ENCODE data around the gene NPTXR. TPM values are rescaled to one million over a fixed set of nuclear protein-coding genes. Genes with fewer than 3 reads are reported as not detected.
"Not testable (repeated sequence)": the region's sequence is repeated elsewhere in the genome, so short reads cannot be mapped to it uniquely, and the experiment has no call there.

The NPTXR gene
- total and polyA plus RNA-seq, 4 donors: 6.1 to 21.9 (median 13.9) TPM

DNA sequence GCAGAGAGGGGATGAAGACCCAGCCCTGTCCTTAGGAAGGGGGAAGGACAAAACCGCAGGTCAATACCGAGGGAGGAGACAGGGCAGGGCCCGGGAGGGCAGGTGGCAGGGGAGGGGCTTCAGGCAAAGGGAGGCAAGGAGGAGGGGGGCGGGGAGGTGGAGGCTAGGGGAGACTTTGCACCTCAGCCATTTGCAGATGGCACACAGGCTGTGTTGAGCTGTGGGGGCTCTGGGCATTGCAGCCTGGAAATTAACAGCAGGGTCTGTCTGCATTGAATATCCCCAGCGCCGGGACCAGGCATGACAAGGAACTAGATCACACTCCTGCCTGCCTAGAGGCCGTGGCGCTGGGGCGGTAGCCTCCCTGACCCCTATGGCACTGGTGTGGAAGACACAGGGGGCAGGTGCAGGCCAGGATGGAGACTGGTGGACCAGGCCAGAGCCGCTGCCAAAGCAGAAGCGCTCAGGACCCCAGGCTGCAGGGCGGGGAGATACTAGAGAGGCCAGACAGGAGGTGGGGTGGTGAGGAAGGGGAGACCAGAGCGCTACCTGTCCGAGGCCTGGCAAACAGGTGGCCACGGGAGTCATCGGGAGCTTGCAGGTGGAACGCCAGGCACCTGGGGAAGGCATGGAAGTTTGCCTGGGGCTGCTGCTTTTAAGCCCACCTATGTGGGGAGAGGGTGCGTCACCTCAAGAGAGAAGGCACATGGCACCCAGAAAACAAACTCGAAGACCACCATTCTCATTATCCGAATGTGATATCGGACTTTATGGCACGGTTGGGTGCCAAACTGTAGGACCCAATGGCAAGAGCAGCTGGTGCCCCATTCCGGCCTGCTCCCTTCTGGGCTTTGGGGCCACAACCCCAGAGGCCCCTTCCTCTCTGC lies 16.7 kb upstream of the NPTXR start:
- Histone ChIP-seq H3K27ac (ENCODE audit: low read depth in 1 of 2, low read length in 2 of 2) (no peak overlapping the region), H3K4me1 (ENCODE audit: control insufficient read depth in 1 of 2, insufficient read depth in 2 of 2, low read length in 2 of 2) (peaks cover 0 to 3% of the 10 kb centered on the region in 2 donors), H3K9me3 (ENCODE audit: control insufficient read depth, low read length) (no peaks in the 10 kb centered on the region), H3K4me3 (ENCODE audit: low read length in 2 of 2) (no peak overlapping the region), H3K27me3 (ENCODE audit: control insufficient read depth in 1 of 2, insufficient read depth in 2 of 2, low read length in 1 of 2) (no peaks in the 10 kb centered on the region), H3K36me3 (ENCODE audit: control insufficient read depth in 1 of 2, insufficient read depth in 2 of 2, low read length in 1 of 2) (no peaks in the 10 kb centered on the region)
- no peak for ATAC-seq (ENCODE audit: low FRiP score)
- peak in 1 of 2 donors; percentile 31 for DNase-seq
- WGBS, 2 donors: 58 to 59% methylated on average over 23 of the region's 23 CpGs
- intact Hi-C loops (cut with DNase I): loop anchor here (5.0 kb wide), 2 partner anchors 93 to 122 kb away; partner anchors contain the start of gene APOBEC3B (in 1 of the 2)

DNA sequence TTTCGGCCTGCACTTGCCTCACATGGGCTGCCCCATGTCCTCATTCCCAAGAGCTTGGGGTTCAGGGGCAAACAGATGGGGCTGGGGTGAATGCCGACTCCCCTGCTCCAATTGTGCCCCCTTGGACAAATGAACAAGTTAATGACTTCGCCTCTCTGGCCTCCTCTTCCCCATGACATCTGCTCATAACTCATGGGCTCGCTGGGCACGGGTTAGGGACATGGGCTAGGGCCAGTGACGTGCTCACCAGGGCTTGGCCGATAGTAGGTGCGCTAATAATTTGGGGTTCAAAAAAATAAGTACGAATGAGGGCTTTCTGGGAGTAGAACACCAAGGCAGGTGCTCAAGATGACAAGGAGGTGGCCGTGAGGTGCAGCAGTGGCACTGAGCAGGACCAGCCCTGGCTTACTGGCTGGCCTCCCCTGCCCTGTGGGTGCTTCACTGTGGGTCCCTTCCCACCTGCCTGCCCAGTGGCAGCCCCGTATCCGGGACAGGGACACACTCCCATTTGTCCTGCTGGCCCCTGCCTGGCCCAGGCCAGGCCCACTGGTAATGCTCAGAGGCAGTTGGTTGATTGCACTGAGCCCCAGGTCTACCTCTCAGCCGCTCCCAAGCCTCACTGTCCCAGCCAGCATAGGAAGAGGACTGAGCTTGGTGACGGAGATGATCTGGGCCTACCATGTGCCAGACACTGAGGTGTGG lies 15.9 kb upstream of the NPTXR start:
- WGBS, 2 donors: 75 to 78% methylated on average over 14 of the region's 14 CpGs
- no peaks in the 10 kb centered on the region for H3K27me3 ChIP-seq (ENCODE audit: control insufficient read depth in 1 of 2, insufficient read depth in 2 of 2, low read length in 1 of 2)
- peak in 1 of 2 donors; percentile 25 for DNase-seq
- no peak overlapping the region for H3K27ac ChIP-seq (ENCODE audit: low read depth in 1 of 2, low read length in 2 of 2)
- intact Hi-C loops (cut with DNase I): loop anchor here (5.0 kb wide), 2 partner anchors 92 to 123 kb away; partner anchors contain the start of gene APOBEC3B (in 1 of the 2)
- no peaks in the 10 kb centered on the region for H3K36me3 ChIP-seq (ENCODE audit: control insufficient read depth in 1 of 2, insufficient read depth in 2 of 2, low read length in 1 of 2)
- no peaks in the 10 kb centered on the region for H3K4me1 ChIP-seq (ENCODE audit: control insufficient read depth in 1 of 2, insufficient read depth in 2 of 2, low read length in 2 of 2)
- no peaks in the 10 kb centered on the region for H3K9me3 ChIP-seq (ENCODE audit: control insufficient read depth, low read length)
- ATAC-seq (ENCODE audit: low FRiP score): no peak
- H3K4me3 ChIP-seq (ENCODE audit: low read length in 2 of 2): no peak overlapping the region

DNA sequence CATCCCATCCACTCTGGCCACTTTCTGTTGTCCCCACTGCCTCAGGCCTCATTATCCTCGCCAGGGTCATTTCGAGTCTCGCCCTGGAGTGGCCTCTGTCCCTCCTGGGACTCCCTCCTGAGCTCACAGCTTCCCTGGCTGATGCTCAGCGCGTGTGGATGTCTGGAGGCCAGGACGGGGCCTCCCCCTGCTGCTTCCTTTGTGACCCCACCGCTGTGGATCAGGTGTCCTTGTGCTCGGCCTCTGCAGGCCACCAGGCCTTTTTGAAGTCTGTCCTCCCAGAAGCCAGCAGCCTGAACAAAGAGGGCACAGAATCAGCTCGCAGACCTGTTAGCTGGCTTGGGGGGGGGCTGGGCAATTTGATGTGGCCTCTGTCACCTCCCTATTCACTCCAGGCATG lies 14.7 kb upstream of the NPTXR start:
- Histone ChIP-seq H3K27me3 (ENCODE audit: control insufficient read depth in 1 of 2, insufficient read depth in 2 of 2, low read length in 1 of 2) (no peaks in the 10 kb centered on the region), H3K27ac (ENCODE audit: low read depth in 1 of 2, low read length in 2 of 2) (no peak overlapping the region), H3K36me3 (ENCODE audit: control insufficient read depth in 1 of 2, insufficient read depth in 2 of 2, low read length in 1 of 2) (no peaks in the 10 kb centered on the region), H3K9me3 (ENCODE audit: control insufficient read depth, low read length) (no peaks in the 10 kb centered on the region), H3K4me3 (ENCODE audit: low read length in 2 of 2) (no peak overlapping the region), H3K4me1 (ENCODE audit: control insufficient read depth in 1 of 2, insufficient read depth in 2 of 2, low read length in 2 of 2) (no peaks in the 10 kb centered on the region)
- 80 to 84% methylated on average over 9 of the region's 9 CpGs for WGBS, 2 donors
- DNase-seq (no peak), ATAC-seq (ENCODE audit: low FRiP score) (no peak)
- intact Hi-C loops (cut with DNase I): no loop called here

DNA sequence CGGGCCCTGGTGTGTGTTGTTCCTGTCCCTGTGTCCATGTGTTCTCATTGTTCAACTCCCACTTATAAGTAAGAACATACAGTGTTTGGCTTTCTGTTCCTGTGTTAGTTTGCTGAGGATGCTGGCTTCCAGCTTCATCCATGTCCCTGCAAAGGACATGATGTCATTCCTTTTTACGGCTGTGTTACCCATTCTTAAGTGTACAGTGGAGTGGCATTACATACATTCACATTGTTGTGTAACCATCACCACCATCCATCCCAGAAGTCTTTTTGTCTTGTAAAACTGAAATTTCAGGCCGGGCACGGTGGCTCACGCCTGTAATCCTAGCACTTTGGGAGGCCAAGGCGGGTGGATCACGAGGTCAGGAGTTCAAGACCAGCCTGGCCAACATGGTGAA lies 10.6 kb upstream of the NPTXR start:
- DNase-seq; intact Hi-C loops (cut with DNase I); H3K27me3 ChIP-seq (ENCODE audit: control insufficient read depth in 1 of 2, insufficient read depth in 2 of 2, low read length in 1 of 2); H3K9me3 ChIP-seq (ENCODE audit: control insufficient read depth, low read length); H3K27ac ChIP-seq (ENCODE audit: low read depth in 1 of 2, low read length in 2 of 2); H3K4me1 ChIP-seq (ENCODE audit: control insufficient read depth in 1 of 2, insufficient read depth in 2 of 2, low read length in 2 of 2); H3K36me3 ChIP-seq (ENCODE audit: control insufficient read depth in 1 of 2, insufficient read depth in 2 of 2, low read length in 1 of 2); ATAC-seq (ENCODE audit: low FRiP score); H3K4me3 ChIP-seq (ENCODE audit: low read length in 2 of 2): not testable (repeated sequence)
- WGBS, 2 donors: 86 to 89% methylated on average over 6 to 7 of the region's 7 CpGs

DNA sequence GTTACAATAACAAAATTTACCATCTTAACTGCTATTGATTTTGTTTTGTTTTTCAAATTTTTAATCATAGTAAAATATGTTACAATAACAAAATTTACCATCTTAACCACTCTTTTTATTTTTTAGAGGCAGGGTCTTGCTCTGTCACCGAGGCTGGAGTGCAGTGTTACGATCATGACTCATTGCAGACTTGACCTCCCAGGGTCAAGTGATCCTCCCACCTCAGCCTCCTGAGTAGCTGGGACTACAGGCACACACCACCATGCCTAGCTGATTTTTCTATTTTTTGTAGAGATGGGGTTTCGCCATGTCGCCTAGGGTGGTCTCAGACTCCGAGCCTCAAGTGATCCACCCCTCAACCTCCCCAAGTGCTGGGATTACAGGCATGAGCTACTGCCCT lies 10.1 kb upstream of the NPTXR start:
- H3K9me3 ChIP-seq (ENCODE audit: control insufficient read depth, low read length); H3K4me1 ChIP-seq (ENCODE audit: control insufficient read depth in 1 of 2, insufficient read depth in 2 of 2, low read length in 2 of 2); H3K27ac ChIP-seq (ENCODE audit: low read depth in 1 of 2, low read length in 2 of 2); DNase-seq; H3K36me3 ChIP-seq (ENCODE audit: control insufficient read depth in 1 of 2, insufficient read depth in 2 of 2, low read length in 1 of 2); H3K27me3 ChIP-seq (ENCODE audit: control insufficient read depth in 1 of 2, insufficient read depth in 2 of 2, low read length in 1 of 2); intact Hi-C loops (cut with DNase I); ATAC-seq (ENCODE audit: low FRiP score); H3K4me3 ChIP-seq (ENCODE audit: low read length in 2 of 2): not testable (repeated sequence)
- WGBS, 2 donors: 87 to 93% methylated on average over 5 of the region's 5 CpGs

DNA sequence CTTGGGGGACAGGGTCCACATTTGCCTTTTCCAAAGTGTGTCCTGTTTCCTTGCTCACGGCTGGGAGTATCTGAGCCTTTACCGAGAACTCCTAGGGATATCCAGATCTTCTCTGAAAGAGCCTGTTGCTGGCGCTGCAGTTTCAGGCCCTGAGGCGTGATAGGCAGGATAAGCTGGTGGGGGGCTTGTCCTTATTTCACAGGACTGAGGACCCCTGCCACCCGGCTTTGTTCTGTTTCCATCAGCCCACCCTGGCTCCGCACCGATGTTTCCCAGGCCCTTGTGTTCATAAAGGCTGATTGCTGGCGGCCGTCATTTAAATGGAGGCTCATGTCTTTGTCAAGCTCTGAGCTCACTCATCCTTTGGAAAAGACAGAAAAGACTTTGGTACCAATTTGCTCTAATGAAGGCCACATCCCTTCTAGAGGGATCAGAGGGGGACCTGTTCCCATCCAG lies 9.4 kb upstream of the NPTXR start:
- H3K4me3 ChIP-seq (ENCODE audit: low read length in 2 of 2): no peak overlapping the region
- no peak for DNase-seq
- H3K4me1 ChIP-seq (ENCODE audit: control insufficient read depth in 1 of 2, insufficient read depth in 2 of 2, low read length in 2 of 2): no peaks in the 10 kb centered on the region
- 80 to 81% methylated on average over 9 of the region's 9 CpGs for WGBS, 2 donors
- intact Hi-C loops (cut with DNase I): no loop called here
- H3K27ac ChIP-seq (ENCODE audit: low read depth in 1 of 2, low read length in 2 of 2): no peak overlapping the region
- no peak for ATAC-seq (ENCODE audit: low FRiP score)
- no peaks in the 10 kb centered on the region for H3K9me3 ChIP-seq (ENCODE audit: control insufficient read depth, low read length)
- H3K36me3 ChIP-seq (ENCODE audit: control insufficient read depth in 1 of 2, insufficient read depth in 2 of 2, low read length in 1 of 2): no peaks in the 10 kb centered on the region
- H3K27me3 ChIP-seq (ENCODE audit: control insufficient read depth in 1 of 2, insufficient read depth in 2 of 2, low read length in 1 of 2): no peaks in the 10 kb centered on the region

DNA sequence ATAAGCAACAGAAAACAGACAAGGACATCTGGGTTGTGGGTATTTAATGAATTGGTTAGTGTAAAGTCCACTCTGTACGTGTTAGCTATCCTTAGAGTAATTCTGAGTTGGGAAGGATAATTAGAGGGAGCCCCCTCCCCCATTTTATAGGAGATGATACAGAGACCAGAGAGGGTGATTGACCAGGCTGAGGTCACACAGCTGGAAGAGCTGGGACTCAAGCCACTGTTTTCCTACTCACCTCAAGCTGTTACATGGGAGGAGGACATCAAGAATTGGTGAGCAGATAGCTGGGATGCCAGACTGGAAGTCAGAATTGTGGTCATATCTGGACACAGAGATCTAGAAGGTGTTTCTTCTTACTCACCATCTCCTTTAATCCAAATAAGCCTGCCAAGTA lies 8.7 kb upstream of the NPTXR start:
- WGBS, 2 donors: 93 to 95% methylated on average over 1 of the region's 1 CpG
- Histone ChIP-seq H3K4me3 (ENCODE audit: low read length in 2 of 2) (no peak overlapping the region), H3K27me3 (ENCODE audit: control insufficient read depth in 1 of 2, insufficient read depth in 2 of 2, low read length in 1 of 2) (no peaks in the 10 kb centered on the region), H3K36me3 (ENCODE audit: control insufficient read depth in 1 of 2, insufficient read depth in 2 of 2, low read length in 1 of 2) (no peaks in the 10 kb centered on the region), H3K9me3 (ENCODE audit: control insufficient read depth, low read length) (no peaks in the 10 kb centered on the region), H3K27ac (ENCODE audit: low read depth in 1 of 2, low read length in 2 of 2) (no peak overlapping the region), H3K4me1 (ENCODE audit: control insufficient read depth in 1 of 2, insufficient read depth in 2 of 2, low read length in 2 of 2) (no peaks in the 10 kb centered on the region)
- DNase-seq (no peak), ATAC-seq (ENCODE audit: low FRiP score) (no peak)
- intact Hi-C loops (cut with DNase I): no loop called here

DNA sequence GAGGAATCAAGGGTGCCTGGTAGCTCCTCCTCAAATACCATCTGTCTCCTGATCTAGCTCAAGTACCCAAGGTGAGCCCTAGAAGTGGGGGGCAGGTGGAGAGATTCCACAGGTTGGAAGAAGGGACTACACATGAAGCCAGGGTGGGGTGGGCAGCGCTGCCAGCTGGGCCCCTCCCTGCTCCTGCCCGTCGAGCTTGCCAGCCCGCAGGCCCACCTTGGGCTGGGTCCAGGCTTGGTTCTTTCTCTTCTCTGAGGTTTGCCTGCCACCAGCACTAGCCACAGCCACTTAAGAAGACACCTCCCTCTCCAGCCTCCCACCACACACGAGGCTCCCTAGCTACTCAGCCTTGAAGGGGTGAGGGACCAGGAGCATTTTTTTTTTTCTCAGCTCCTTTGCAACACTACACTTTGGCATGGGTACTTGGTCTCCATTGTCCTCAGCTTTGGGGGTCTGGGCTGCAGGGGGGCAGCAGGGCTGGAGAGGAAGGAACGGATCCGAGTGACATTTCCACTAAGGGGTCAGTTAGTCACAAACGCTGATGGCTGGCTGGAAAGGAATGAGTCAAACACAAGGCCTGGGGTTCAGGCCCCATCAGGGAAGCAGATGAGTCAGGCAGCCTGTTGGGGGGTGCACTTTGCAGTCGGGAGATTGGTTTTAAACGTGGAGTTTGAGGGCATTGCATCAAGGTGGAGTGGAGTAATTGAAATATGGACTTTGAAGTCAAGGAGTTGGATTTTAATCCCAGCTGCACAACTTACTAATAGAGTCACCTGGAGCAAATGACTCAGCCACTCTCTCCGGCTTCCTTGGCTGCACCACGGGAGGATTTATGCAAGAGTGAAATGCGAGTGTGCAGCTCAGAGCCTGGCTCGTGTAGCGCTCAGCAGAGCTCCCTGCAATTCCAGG lies 7.4 kb upstream of the NPTXR start:
- 64 to 67% methylated on average over 15 of the region's 15 CpGs for WGBS, 2 donors
- H3K36me3 ChIP-seq (ENCODE audit: control insufficient read depth in 1 of 2, insufficient read depth in 2 of 2, low read length in 1 of 2): no peaks in the 10 kb centered on the region
- intact Hi-C loops (cut with DNase I): no loop called here
- ATAC-seq (ENCODE audit: low FRiP score) (no peak), DNase-seq (peak in 1 of 2 donors; percentile 31)
- H3K27me3 ChIP-seq (ENCODE audit: control insufficient read depth in 1 of 2, insufficient read depth in 2 of 2, low read length in 1 of 2): no peaks in the 10 kb centered on the region
- H3K4me3 ChIP-seq (ENCODE audit: low read length in 2 of 2): no peak overlapping the region
- no peaks in the 10 kb centered on the region for H3K9me3 ChIP-seq (ENCODE audit: control insufficient read depth, low read length)
- H3K27ac ChIP-seq (ENCODE audit: low read depth in 1 of 2, low read length in 2 of 2): no peak overlapping the region
- no peaks in the 10 kb centered on the region for H3K4me1 ChIP-seq (ENCODE audit: control insufficient read depth in 1 of 2, insufficient read depth in 2 of 2, low read length in 2 of 2)
